Mesothelial cell of epicardium (in vitro differentiated cells): ENCODE measurements around the gene SLC24A3. TPM values are rescaled to one million over a fixed set of nuclear protein-coding genes. Genes with fewer than 3 reads are reported as not detected.

Experiments used
- DNase-seq, 2 experiments: peaks; one replicate each; pipeline ENCODE4 v3.0.0; 2021; ENCODE audit warnings: low spot score in 2 of 2; ENCODE audit not compliant: unreplicated experiment in 2 of 2
- H3K27ac Mint-ChIP-seq: 2 replicates; pipeline ENCODE4 v1.8.0; 2021; ENCODE audit warnings: mixed read lengths
- H3K27me3 Mint-ChIP-seq: 2 replicates; pipeline ENCODE4 v1.8.0; 2021; ENCODE audit warnings: low read depth, mixed read lengths
- H3K36me3 Mint-ChIP-seq: 2 replicates; pipeline ENCODE4 v1.8.0; 2021; ENCODE audit warnings: mixed read lengths
- H3K4me1 Mint-ChIP-seq: 2 replicates; pipeline ENCODE4 v1.8.0; 2021; ENCODE audit warnings: mixed read lengths
- H3K4me3 Mint-ChIP-seq: 2 replicates; pipeline ENCODE4 v1.8.0; 2021; ENCODE audit warnings: mild to moderate bottlenecking, moderate library complexity, mixed read lengths
- H3K9me3 Mint-ChIP-seq: 2 replicates; pipeline ENCODE4 v1.8.0; 2021; ENCODE audit warnings: mixed read lengths
- total RNA-seq: library from RNA; stranded (reverse); gene quantifications from 3 replicates; pipeline ENCODE4 v1.2.1, GENCODE V29; 2021
- TF ChIP-seq, protein P1 (sequence below): fragments of 200-600 bp; sonication (generic); IDR thresholded peaks from one replicate; pipeline ENCODE4 v1.5.0; 2021; ENCODE audit warnings: antibody characterized with exemption; ENCODE audit not compliant: unreplicated experiment

SLC24A3 gene
- total RNA-seq, 1 donor from 2014 or later = 3.2 TPM

DNA sequence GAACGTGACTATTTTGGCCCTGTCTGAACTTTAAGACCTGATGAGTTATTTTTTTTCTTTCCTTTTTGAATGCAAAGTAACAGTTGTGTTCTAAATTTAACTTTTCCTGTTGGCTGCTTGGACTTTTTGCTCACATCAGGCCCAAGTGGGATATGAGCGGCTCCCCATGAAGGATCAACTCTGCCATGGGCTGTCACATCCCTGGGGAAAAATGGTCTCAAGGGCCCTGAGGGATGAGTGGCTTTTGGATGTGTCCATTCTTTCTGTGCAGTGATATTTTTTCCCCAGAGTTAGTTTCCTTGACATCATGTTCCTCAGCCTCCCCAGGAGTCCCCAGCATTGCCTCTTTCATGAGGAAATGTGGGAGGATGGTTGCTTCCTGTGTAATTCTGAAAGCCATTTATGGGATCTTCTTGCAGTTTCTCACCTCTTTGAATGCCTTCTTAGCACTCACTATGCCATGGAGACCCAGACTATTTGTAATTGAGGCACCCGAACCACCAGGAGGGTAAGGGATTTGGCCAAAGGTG is 92.5 kb downstream of the SLC24A3 start:
- DNase-seq = no peak
- no peak overlapping the region for H3K27ac Mint-ChIP-seq
- H3K4me1 Mint-ChIP-seq = peaks cover 16% of the 10 kb centered on the region
- H3K9me3 Mint-ChIP-seq = peaks cover 3% of the 10 kb centered on the region
- H3K27me3 Mint-ChIP-seq = no peaks in the 10 kb centered on the region
- H3K4me3 Mint-ChIP-seq = no peak overlapping the region
- TF ChIP-seq, protein P1, sequence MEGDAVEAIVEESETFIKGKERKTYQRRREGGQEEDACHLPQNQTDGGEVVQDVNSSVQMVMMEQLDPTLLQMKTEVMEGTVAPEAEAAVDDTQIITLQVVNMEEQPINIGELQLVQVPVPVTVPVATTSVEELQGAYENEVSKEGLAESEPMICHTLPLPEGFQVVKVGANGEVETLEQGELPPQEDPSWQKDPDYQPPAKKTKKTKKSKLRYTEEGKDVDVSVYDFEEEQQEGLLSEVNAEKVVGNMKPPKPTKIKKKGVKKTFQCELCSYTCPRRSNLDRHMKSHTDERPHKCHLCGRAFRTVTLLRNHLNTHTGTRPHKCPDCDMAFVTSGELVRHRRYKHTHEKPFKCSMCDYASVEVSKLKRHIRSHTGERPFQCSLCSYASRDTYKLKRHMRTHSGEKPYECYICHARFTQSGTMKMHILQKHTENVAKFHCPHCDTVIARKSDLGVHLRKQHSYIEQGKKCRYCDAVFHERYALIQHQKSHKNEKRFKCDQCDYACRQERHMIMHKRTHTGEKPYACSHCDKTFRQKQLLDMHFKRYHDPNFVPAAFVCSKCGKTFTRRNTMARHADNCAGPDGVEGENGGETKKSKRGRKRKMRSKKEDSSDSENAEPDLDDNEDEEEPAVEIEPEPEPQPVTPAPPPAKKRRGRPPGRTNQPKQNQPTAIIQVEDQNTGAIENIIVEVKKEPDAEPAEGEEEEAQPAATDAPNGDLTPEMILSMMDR = no peak
- H3K36me3 Mint-ChIP-seq = no peaks in the 10 kb centered on the region

DNA sequence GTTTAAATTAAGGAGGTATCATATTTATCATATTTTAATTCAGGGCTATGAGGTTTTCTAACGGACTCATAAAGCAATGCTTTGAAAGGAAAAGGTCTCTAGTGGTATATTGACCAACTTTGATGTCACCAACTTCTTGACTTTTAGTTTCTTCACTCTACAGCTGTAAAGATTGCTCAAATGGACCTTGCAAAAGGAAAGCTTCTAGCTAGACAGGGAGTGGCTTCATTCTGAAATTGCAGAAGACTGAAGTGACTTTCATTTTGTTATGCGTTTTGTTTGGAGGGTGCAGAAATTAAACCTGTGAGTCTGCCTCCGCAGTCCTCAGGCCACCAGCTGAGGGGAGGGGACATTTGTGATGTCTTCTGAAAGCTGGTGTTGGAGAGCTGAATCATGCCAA is 95.7 kb downstream of the SLC24A3 start:
- H3K27ac Mint-ChIP-seq = no peak overlapping the region
- no peaks in the 10 kb centered on the region for H3K27me3 Mint-ChIP-seq
- TF ChIP-seq, protein P1 = no peak
- H3K4me1 Mint-ChIP-seq = peaks cover 18% of the 10 kb centered on the region
- H3K9me3 Mint-ChIP-seq = peaks cover 3% of the 10 kb centered on the region
- no peaks in the 10 kb centered on the region for H3K36me3 Mint-ChIP-seq
- H3K4me3 Mint-ChIP-seq = no peak overlapping the region
- no peak for DNase-seq

DNA sequence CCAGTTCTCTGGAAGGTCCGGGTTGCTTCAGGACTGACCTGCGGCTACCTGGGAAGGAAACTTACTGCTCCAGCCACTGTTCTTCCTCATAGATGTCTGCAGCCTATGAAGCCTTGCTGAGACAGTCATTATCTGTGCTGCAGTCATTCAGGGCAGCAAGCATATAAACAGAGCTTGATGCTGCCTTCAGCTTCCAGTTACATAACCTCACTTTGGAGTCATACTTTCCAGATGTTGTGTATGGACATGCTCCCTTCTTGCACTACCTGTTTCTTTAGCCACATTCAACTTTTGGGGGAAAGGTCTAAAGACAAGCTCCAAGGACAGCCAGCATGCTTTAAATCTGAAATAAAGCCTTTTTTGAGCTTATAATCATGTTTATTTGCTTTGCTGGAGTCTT is 98.1 kb downstream of the SLC24A3 start:
- H3K27ac Mint-ChIP-seq = no peak overlapping the region
- no peak overlapping the region for H3K4me3 Mint-ChIP-seq
- no peaks in the 10 kb centered on the region for H3K36me3 Mint-ChIP-seq
- H3K4me1 Mint-ChIP-seq = peaks cover 20% of the 10 kb centered on the region
- TF ChIP-seq, protein P1 = no peak
- no peak for DNase-seq
- no peaks in the 10 kb centered on the region for H3K27me3 Mint-ChIP-seq
- H3K9me3 Mint-ChIP-seq = peaks cover 3% of the 10 kb centered on the region

DNA sequence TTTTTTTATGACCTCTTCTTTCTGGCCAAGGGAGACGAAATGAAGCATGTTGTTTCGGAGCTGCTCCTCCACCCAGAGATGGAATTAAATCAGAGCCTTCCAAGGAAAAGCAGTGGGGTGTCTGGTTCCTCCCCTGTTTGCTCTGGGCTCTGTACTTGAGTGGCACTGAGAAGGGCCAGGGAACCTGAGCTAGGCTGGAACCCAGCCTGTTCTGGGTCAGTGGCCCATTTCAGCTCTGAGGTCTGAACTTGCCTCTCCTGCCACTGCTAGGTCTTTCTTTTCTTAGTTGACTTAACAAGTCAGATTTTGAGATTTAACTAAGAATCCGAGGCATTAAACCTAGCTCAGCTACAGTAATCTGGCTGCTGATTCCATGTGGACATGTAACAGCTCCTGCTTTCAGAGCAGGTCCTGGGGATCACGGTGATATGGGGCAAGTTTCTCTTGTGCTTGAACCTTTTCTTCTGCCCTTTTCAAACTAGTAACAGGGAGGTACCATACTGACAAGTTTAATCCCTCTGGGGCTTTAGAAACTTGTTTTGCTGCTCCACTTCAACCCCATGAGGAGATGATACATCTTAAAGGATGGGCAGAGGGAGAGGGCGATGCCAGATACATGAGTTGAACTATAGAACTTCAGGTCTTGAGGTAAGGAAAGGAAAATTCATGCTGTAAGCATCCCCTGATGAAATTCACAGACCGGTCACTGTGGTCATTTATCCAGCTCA is 101.1 kb downstream of the SLC24A3 start:
- Mint-ChIP-seq H3K27me3 (no peaks in the 10 kb centered on the region), H3K36me3 (no peaks in the 10 kb centered on the region), H3K4me3 (no peak overlapping the region), H3K4me1 (peaks cover 12% of the 10 kb centered on the region), H3K27ac (no peak overlapping the region), H3K9me3 (no peaks in the 10 kb centered on the region)
- no peak for DNase-seq
- TF ChIP-seq, protein P1 = no peak

GRCh38 chr20:19314621-19315020 is 102.2 kb downstream of the SLC24A3 start:
- Mint-ChIP-seq H3K27ac (no peak overlapping the region), H3K4me1 (peaks cover 4% of the 10 kb centered on the region), H3K9me3 (no peaks in the 10 kb centered on the region), H3K27me3 (no peaks in the 10 kb centered on the region), H3K4me3 (no peak overlapping the region), H3K36me3 (no peaks in the 10 kb centered on the region)
- DNase-seq = no peak
- TF ChIP-seq, protein P1 = no peak
